Activated CD8-positive, alpha-beta memory T cell treated with anti-CD3 and anti-CD28 coated beads, Interleukin-2, amount 50 U/mL, for 24 hours (primary cell): ENCODE results near the gene GUCA2B.
A peak's percentile ranks its signal among the peaks of the same experiment; 100 is the strongest.

Source experiments
- DNase-seq: peaks from one replicate; pipeline ENCODE4 v3.0.0-alpha.2; 2020; ENCODE audit errors: extremely low read depth

Gene GUCA2B

DNA sequence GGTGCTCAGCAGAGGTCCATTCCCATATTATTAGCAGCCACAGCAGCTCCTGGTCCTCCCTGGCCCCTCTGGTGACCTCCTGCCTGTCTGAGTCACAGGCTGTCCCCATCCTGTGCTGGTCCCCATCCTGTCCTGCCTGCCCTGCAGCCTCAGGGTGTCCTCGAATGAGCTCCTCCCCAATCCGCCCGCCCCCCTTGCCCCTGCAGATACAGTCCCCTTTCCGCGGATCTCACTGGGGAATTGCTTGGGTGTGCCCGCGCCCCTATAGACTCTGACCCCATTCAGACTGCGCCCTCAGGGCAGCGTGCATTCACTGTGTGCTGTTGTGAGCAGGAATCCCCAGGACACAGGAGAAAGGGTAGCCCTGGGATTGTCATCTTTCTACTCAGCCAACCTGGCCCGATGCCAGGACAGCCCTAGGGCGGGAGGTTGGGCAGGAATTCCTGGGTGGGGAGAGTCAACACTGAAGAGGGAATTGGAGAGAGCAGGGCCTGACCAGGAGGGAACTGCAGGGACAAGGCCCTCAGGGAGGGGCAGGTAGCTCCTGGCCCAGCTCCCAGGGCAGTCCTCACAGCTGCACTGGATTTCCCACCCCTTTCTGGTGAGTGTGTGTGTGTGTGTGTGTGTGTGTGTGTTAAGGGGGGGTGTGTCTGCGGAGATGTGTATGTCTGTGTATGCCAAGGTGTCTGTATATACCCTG lies 12.5 kb downstream of the GUCA2B start:
- no peak for DNase-seq

DNA sequence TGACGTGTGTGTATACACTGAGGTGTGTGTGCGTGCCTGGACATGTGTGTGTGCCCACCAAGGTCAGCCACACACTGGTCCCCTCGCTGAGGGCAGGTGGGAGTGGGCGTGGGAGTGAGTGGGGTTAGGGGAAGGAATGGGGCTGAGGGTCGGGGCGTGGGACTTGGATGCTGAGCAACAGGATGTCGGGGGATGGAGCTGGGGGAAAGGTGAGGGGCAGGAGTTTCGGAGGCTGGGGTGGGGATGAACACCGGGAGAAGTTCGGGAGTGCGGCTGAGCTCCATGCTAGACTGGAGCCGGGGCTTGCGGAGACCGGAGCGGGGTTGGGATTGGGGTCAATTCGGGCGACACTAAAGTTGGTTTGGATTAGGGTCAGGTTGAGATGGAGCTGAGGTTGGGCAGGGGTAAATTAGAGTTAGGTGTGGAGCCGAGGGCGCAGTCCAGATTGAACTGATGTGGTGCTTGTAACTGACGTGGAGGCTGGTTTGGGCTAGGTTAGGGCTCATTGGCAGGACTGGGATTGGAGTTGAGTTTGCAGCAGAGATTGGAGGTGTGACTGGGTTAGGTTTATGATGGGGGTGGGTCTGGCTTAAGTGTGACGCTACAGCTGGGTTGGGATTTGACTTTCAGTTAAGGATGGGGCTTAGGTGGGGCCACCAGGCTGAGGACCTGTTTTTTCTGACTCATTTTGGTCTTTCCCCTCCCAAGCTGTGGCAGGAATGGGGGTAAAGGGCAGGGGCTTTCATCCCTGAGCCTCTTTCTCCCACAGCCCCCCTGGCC lies 14.6 kb downstream of the GUCA2B start:
- DNase-seq = no peak

DNA sequence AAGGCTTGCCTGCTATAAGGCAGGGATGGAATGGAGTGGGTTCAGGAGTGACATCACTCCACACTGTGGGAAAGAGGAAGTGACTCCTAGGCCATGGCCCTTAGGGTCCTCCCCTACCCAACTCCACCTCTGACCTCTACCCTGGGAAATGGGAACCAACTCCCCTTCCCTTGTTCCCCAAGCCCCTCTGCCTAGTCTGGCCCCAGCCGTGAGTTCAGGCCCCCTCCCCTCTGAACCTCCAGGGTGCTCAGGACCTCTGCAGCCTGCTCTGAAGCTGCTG lies 15.1 kb downstream of the GUCA2B start:
- no peak for DNase-seq

DNA sequence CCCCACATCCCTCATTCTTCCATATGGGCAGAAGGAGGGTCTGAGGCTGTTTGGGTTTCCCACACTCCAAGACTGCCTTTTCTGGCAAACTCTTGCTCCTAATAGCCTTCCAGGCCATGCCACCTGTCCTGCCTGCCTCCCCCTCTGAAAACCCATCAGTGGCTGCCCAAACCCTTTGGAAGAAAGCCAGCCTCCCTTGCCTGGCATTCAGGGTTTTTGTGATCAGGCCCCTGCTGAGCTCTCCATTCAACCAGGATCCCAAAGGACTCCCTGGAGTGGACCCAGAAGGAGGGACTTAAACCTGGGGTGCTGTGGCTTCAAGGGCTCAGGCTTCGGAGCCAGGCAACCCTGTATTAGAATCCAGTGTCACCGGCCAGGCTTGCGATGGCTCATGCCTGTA lies 15.6 kb downstream of the GUCA2B start:
- DNase-seq = no peak

DNA sequence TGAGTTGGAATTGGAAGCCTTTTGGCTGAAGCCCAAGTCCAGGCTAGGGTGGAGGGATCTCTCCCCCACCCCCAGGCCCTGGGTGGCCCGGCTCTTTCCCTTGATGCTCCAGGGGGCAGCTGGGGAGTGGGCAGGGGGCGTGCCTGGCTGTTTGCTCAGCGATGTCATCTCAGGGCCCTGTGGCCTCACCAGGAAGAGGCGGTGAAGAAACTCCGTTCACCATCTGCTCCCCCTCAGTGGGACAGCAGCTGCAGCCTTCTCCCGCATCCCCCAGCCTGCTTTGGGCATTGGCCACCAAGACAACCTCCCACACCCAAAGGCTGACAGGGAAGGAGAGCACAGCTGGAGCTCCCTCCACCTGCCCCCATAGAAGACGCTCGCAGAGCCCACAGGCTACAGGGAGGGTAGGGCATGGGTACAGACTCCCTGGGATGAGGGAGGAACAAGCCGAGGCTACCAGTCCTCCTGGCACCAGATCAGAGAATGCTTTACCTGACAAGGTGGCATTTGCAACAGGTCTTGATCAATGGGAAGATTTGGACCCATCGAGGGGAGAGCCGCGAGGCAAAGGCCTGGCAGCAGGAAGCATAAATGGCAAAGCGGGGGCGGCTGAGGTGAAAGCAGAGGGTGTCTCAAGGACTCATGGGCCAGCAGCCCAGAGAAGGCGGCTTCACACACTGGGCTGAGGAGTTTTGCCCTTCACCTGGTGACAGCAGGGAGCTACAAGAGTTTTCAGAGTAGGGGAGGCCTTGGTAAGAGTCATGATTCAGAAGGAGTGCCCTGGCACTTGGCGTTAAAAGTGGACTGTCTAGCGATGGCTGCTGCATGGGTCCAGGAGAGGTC lies 17.8 kb downstream of the GUCA2B start:
- no peak for DNase-seq

DNA sequence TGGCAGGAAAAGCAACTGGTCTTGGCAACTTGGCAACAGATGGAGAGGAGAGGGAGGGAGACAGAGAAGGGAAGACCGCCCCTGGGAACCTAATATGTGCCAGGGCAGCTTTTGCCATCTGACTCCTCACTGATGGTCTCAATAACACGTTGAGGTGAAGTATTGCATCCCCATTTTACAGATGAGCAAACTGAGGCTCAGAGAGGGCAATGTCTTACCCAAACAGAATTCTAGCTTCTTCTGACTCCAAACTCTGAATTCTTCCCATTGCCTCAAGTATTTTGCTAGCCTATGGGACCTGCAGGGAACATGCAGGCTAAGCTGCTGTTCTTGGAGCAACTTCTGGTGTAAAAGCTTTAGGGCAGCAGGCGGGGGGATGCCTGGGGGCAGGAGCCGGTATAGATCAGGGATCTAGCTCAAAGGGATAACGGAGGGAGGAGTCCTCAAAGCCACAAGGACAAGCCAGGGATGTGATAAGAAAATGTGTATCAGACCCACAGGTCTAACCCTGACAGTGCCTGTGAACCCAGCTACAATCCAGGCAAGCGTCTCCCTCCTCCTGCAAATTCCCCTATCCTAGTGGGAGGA lies 18.6 kb downstream of the GUCA2B start:
- no peak for DNase-seq

DNA sequence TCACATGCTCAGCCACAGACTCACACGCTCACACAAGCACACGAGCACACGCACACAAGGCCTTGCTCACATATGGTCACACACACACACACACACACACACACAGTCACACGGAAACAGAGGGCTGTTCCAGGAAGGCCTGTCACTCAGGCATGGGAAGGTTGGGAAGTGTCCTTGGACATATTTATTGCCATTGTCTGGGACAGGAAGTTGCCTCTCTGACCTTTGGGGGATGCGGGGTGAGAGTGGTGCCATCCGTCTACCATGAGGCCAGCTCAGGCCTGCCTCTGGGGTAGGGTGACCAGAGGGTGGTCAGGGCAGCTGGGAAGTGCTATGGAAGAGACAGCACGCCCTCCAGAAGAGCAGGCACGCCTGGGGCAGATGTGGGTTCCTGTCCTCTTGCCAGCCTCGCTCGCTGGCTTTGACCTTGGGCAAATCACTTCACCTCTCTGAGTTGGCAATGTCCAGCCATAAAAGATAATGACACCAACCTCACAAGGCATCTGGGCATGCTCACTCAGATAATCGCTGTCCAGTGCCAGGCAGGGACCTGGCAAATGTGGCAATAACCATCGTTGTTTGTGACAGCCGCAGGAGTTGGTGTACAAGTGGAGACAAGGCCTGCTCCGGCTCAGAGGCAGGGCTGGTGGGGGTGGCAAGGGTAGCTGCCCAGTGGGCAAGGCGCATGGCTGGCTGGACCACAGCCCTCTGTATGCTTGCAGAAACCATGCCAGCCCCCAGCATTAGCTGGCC lies 19.3 kb downstream of the GUCA2B start:
- DNase-seq = no peak

DNA sequence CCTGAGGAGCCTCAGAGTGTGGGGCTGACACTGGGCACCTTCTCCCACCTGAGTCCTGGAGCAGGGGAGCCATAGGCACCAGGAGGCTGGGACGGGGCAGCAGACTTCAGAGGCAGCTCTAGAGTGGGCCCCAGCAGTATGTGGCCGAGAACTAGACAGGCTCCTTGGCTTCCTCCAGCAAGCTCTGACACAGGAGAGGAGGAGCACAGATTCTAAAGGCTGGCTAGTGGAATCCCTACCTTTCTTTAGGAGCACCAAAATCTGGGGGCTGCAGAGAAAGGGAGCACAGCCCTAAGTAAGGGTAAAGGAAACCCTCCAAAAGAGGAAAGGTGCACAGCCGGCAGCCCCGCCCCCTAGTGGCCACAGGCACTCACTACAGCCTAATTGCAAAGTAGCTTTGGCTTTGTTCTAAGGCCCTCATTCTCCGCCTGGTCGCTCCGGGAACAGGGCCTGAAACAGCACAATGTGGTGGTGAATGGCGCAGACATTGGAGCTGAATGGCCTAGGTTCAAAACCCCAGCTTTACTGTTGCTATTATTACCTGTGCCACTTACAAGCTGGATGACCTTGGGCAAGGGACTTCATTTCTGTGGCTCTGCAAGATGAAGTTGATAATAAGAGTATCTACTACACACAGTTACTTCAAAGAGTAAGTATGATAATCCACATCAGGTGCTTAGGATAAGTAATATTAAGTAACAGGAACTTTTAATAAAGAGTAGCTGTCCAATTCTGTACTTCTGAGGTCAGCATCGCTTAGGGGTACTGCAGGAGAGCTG lies 20.1 kb downstream of the GUCA2B start:
- DNase-seq = peak; percentile 20

DNA sequence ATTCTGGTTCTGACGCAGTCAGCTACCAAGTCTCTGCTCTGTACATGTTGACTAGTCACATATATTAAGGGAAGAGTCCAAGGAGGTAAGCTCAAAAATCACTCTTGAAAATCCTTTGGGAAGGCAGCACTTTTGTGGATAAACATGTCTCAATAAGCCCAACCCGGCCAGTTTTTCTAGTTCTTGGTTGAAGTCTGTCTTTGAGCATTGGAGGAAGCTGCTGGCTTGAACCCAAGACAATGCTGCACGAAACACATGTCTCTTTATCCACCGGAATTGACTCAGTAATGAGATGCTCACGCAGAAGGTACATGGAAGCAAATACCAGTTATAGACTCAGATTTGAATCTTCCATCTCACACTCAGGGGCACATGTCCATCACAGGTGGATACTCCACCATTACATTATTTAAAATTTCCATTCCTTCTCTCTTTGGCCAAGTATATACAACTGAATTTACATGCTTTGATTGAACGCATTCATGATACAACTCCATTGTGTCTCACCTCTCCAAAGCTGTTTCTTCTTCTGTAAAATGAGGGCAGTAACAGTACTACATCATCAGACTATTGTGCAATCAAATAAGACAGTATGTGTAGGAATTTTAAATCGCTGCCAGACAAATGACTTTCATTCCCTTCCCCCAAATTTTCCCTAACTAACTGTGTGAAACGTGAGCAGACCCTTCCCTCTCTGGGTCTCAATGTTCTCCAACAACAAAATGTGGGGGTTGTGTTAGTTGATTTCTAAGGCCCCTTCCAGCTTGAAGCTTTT lies 20.9 kb downstream of the GUCA2B start:
- DNase-seq = no peak

DNA sequence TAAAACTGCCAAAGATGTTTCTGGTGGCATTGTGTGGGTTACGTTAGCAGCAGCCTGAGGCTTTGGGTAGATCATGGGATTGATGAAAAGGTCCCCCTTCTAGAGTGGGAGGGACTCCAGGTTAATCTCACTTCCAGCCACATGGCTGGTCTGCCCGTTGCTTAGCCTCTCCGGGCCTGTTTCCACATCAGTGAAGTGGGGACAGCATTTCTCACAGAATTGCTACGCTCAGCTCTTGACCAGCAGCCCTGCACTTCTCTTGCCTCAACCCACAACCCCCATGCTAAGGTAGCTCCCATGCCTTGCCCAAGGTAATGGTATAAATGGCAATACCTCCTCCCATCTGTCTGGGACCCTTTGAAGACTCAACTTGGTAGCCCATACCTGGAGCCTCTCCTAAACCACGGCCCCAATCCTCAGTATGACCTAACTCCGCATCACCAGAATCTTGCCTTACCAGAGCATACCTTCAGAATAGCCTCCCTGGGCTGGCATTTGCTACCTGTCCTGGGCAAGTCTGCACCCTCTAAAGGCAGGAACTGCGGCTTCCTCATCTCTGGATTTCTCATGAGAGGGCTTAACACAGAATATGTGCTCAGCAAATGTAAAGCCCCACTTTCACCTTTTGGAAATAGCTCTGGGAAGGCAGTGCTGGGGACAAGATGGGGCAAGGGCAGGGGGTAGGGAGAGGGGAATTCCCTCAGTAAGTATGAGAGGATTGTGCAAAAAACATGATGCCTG lies 22.3 kb downstream of the GUCA2B start:
- DNase-seq = no peak

DNA sequence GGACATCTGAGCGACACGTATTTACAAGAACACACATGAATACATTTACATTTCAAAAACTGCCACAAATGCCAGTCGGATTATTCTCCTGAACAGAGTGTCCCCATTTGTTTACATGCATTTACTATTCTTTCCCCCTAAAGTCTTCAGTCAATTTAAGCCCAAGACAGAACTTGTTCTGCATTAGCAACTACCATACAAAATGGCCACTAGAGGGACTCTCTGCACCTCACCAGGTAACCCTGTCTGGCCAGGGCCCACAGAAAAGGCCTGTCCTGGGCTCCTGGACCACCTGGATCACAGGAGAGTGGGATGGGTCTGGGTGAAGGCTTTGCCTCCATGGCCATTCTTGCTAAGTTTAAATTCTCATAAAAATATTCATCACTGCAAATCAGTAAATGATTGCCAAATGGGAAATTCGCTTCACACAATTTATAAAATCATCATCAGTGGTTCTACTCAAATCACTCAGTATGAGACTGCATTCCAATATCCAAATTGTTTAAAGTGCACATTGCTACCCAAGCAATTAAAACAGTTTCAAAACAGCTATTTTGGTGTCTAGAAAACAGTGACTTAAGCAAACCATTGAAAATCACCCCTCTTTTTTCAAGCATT lies 23.8 kb downstream of the GUCA2B start:
- no peak for DNase-seq

DNA sequence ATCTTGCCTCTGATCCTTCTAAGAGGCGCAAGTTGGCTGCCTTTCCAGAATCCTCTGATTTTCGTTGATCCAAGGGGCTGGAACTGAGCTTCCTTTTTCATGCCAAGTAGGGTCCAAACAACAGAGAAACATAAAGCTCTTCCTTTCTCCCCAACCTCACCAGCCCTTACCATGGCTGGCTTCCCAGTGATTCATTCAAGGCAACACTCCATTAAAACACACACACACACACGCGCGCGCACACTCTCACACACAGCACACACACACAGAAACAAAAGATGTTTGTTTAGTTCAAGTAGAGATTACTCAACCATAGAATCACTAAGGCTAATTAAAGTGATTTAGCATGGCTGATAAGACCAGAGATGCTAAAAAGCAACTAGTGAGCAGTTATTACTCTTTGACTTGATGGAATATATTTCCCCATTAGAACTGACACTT lies 24.4 kb downstream of the GUCA2B start:
- DNase-seq = no peak

DNA sequence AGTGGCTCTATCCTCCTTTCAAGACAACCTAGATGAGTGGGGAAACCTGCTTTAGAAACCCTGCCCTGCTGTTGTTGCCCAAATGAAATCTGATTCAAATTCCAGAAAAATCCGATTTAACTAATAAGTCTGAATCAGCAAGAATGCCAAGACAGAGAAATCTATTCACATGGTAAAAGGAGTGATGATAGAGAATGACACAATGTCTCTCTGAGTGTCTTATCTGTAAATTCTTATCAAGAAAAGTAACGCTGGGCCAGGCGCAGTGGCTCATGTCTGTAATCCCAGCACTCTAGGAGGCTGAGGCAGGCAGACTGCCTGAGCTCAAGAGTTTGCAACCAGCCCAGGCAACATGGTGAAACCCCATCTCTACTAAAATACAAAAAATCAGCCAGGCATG lies 25.0 kb downstream of the GUCA2B start:
- DNase-seq = no peak

DNA sequence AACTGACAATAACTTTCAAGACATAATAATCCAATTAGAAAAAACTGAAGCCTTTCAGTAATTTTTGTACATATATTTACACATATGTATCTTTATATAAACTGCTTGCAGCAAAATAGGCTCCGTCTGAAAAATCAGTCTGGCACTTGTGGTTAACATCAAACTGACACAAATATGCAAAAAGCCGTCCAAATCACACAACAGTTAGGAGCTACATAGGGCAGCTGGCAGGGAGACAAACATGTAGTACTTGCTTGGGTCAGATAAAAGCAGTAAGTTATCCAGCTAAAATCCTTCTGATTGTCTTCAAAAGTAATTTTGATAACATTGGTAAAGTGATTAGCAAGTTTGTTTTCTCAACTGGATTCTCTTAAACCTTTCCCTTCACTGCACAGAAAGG lies 26.1 kb downstream of the GUCA2B start:
- no peak for DNase-seq

DNA sequence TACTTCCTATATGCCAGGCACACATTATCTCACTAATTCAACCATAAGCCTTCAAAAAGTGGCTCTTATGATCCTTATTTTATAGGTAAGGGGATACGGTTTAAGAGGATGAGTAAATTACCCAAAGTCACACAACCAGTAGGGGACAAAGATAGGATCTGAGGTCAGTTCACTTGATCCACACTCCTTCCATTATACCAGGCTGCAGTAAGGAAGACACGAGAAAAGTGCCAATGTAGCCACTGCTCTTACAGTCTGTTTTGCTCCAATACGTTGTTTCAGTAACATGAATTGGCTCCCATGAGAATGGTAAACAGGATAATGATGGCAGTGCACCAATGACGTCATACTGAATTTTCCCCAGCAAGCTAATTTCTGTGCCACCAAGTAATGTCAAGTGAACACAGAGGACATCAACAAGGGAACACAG lies 26.7 kb downstream of the GUCA2B start:
- no peak for DNase-seq

DNA sequence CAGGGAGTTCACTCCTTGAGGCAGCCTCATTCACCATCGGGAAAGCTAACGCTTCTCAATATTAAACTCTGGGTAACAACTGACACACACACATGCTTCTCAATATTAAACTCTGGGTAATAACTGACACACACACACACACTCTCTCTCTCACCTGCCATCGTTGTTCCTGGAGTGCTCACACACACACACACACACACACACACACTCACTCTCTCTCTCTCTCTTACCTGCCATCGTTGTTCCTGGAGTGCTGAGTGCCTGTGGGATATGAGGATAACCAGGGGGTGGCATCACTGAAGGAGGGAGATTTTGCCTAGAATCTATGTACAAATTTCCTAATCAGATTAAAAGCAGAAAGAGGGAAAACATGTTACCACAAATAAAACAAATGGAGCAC lies 28.5 kb downstream of the GUCA2B start:
- no peak for DNase-seq

DNA sequence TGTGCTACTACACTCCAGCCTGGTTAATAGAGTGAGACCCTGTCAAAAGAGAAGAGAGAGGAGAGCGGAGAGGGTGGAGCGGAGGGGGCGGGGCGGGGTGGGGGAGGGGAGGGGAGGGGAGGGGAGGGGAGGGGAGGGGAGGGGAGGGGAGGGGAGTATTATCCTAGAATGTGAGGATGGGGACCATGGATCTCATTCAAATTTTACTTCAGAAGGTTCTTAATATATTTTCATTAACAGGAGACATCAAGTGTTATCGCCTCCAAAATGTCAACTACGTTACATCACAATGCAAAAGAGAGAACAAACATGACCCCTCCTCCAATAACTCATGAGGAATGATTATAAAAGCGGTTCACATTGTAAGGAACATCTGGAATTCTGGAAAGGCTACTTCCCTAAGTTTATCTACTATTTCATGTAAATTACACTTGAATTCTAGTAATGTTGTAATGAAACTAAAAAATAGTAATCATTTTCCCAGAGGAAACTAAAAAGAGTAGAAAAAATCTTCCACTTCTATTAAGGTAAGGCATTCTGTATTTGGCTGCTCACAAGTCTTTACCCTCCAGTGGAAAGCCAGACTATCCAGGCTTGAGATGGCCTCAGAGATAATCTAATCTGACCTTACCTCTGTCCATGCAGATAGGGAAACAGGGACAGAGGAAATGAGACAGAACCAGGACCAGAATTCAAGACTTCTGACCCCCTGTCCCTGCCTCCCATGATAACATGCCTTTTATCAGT lies 30.2 kb downstream of the GUCA2B start:
- no peak for DNase-seq

DNA sequence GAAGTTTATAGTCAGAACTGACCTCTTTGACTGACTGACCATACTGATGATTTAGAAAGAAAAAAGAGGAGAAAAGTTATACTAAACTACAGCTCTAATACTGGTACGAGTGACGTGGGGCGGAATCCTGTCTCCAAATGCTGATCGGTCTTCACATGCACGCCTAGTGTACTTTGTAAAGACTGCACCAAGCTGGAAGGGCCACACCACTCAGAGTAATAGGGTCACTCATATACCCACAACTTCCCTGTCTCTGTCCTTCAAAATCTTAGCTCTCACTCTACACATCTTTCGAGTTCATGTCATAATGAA lies 30.7 kb downstream of the GUCA2B start:
- no peak for DNase-seq
